ENCODE measurements around the gene COLEC12.

DNA sequence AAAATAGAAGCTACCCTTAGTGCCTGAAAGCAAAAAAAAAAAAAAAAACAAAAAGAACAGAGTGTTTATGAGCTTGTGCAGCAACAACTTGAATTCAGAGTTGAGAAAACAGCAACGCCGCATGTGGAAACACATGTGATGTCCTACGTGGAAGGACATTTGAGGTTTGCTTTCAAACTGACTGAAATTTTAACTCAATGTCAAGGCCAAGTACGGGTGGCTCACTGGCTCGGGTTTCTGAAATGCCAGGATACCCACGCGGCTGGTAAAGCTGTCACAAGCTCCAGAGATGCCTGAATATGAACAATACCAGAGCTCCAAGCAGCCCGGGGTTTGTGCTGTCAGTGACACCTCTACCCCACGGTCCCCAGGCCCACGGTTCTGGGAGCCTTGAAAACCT is 160.5 kb downstream of the COLEC12 start:
- TF ChIP-seq, protein P1, sequence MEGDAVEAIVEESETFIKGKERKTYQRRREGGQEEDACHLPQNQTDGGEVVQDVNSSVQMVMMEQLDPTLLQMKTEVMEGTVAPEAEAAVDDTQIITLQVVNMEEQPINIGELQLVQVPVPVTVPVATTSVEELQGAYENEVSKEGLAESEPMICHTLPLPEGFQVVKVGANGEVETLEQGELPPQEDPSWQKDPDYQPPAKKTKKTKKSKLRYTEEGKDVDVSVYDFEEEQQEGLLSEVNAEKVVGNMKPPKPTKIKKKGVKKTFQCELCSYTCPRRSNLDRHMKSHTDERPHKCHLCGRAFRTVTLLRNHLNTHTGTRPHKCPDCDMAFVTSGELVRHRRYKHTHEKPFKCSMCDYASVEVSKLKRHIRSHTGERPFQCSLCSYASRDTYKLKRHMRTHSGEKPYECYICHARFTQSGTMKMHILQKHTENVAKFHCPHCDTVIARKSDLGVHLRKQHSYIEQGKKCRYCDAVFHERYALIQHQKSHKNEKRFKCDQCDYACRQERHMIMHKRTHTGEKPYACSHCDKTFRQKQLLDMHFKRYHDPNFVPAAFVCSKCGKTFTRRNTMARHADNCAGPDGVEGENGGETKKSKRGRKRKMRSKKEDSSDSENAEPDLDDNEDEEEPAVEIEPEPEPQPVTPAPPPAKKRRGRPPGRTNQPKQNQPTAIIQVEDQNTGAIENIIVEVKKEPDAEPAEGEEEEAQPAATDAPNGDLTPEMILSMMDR (conservative IDR thresholded peaks at IDR 0.05) = no peak
- no peak for TF ChIP-seq ZFX (IDR thresholded peaks at IDR 0.05)
